VCaP (cell line): ENCODE measurements around the gene PYCR2.

Source experiments
- H3K27ac ChIP-seq: fragments of 450-650 bp; 2 replicates; pipeline ENCODE4 v1.5.1; 2017
- TF ChIP-seq, protein P1 (sequence below): fragments of 450-650 bp; conservative IDR thresholded peaks from 2 replicates; pipeline ENCODE4 v1.5.1; 2017; ENCODE audit warnings: mild to moderate bottlenecking, moderate library complexity

Gene PYCR2

DNA sequence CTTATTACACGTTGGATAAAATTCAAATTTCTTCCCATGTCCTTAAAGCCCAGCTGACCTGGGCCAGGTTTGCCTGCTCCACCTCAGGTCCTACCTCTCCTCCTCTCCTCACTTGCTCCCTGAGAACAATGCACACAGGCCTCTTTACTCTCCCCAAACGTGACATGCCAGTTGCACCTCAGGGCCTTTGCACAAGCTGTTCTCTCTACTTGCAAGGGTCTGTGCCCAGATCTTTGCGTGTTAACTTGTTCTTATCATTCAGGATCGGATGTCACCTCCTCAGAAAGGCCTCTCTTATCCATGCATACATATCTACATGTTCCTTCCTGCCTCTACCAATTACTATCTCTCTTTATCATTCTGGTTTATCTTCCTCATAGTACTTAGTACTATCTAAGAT is 20.4 kb downstream of the PYCR2 start:
- TF ChIP-seq, protein P1, sequence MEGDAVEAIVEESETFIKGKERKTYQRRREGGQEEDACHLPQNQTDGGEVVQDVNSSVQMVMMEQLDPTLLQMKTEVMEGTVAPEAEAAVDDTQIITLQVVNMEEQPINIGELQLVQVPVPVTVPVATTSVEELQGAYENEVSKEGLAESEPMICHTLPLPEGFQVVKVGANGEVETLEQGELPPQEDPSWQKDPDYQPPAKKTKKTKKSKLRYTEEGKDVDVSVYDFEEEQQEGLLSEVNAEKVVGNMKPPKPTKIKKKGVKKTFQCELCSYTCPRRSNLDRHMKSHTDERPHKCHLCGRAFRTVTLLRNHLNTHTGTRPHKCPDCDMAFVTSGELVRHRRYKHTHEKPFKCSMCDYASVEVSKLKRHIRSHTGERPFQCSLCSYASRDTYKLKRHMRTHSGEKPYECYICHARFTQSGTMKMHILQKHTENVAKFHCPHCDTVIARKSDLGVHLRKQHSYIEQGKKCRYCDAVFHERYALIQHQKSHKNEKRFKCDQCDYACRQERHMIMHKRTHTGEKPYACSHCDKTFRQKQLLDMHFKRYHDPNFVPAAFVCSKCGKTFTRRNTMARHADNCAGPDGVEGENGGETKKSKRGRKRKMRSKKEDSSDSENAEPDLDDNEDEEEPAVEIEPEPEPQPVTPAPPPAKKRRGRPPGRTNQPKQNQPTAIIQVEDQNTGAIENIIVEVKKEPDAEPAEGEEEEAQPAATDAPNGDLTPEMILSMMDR = no peak
- no peak overlapping the region for H3K27ac ChIP-seq

- TF ChIP-seq, protein P1 = no peak
- no peak overlapping the region for H3K27ac ChIP-seq
These were observed 24.8 kb downstream of the PYCR2 start for GRCh38 chr1:225899044-225899925.

DNA sequence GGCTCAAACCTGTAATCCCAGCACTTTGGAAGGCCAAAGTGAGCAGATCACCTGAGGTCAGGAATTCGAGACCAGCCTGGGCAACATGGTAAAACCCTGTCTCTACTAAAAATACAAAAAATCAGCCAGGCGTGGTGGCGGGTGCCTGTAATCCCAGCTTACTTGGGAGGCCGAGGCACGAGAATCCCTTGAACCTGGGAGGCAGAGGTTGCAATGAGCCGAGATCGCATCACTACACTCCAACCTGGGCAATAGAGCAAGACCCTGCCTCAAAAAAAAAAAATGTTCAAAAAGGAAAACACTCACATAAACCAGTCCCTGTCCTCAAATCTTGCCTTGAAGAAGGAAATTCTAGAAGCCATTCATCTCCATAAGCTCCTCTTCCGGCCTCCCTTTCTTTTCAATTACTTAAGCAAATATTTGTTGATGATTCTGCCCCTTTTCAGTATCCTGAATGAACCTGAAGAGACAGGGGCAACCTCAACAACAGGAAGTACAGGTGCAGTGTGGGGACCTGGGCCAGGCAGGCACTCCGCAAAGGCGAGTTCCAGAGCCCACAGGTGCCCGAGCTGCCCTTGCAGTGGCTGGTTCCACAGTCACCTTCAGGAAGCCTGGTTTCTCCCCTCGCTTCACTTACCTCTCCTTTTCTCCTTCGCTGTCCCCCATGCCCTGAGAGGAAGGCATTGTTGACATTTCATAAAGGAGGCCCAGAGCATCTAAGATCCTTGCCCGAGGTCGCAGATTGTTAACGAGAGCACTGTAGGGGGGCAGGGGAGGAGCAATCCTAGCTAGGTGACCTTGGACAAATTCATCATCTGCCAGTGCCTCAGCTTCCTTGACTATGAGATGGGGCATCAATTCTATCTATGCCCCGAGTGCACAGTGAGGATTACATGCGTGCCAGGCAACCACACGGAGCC is 26.2 kb downstream of the PYCR2 start:
- TF ChIP-seq, protein P1 = no peak
- H3K27ac ChIP-seq = no peak overlapping the region; the same call in 1 of the 2 replicates

DNA sequence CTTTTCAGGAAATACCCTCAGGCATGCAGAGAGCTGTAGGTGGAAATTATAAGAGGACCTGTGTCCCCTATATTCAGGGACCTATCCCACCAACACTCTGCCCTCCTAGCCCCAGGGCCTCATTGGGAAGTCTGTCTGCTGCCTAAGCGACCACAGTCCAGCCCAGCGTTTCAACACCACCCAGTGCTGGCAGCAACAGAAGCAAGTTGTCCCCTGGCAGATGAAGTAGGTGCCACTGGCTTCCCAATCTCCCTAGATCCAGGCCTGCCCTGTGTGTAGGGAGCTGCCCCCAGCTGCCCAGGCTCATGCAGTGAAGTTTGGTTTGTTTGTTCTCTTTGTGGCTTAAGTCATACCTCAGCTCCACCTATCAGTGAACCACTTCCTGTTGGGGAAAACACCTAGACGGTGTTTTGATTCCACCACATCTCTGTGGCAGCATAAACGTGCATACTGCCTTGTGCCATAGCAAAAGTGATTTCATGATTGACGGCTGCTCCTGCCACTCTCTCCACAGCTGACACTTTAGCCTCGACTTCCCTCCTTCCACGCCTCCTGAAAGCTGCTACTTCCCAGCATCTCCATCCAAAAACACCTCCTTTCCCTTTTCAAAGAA is 27.0 kb downstream of the PYCR2 start:
- no peak overlapping the region; the same call in 1 of the 2 replicates for H3K27ac ChIP-seq
- TF ChIP-seq, protein P1 = no peak

DNA sequence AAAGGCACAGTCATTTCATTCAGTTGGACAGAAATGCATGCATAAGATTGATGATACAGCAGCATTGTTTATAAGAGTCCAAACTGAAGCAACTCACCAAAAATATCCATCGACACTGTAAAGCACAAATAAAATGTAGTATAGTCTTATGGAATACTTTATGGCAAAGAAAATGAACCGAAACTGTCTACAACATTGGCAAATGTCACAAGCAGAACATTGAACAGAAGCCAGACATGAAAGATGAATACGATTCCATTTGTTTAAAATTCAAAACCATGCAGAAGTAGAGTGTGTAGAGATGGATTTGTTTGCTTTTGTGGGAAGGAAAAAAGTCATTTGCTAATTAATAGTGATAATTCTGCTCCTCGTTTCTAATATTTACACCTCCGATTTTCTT is 27.6 kb downstream of the PYCR2 start:
- no peak overlapping the region for H3K27ac ChIP-seq
- TF ChIP-seq, protein P1 = no peak

GRCh38 chr1:225892307-225892706 is 31.7 kb downstream of the PYCR2 start:
- H3K27ac ChIP-seq = no peak overlapping the region
- TF ChIP-seq, protein P1 = no peak
